ENCODE results near the gene TIMM22.

The TIMM22 gene

GRCh38 chr17:1011760-1012735, 15.1 kb downstream of the TIMM22 start:
- H3K4me3 ChIP-seq (ENCODE audit: control insufficient read depth, low read depth, low read length): no peak overlapping the region
- TF ChIP-seq, protein P1, sequence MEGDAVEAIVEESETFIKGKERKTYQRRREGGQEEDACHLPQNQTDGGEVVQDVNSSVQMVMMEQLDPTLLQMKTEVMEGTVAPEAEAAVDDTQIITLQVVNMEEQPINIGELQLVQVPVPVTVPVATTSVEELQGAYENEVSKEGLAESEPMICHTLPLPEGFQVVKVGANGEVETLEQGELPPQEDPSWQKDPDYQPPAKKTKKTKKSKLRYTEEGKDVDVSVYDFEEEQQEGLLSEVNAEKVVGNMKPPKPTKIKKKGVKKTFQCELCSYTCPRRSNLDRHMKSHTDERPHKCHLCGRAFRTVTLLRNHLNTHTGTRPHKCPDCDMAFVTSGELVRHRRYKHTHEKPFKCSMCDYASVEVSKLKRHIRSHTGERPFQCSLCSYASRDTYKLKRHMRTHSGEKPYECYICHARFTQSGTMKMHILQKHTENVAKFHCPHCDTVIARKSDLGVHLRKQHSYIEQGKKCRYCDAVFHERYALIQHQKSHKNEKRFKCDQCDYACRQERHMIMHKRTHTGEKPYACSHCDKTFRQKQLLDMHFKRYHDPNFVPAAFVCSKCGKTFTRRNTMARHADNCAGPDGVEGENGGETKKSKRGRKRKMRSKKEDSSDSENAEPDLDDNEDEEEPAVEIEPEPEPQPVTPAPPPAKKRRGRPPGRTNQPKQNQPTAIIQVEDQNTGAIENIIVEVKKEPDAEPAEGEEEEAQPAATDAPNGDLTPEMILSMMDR (IDR thresholded peaks at IDR 0.05; ENCODE audit: control insufficient read depth, insufficient read depth, low read depth, low read length, missing control alignments): no peak
- no peak for DNase-seq (ENCODE audit: low read depth)

GRCh38 chr17:1012823-1013728, 16.1 kb downstream of the TIMM22 start:
- no peak for DNase-seq (ENCODE audit: low read depth)
- no peak overlapping the region for H3K4me3 ChIP-seq (ENCODE audit: control insufficient read depth, low read depth, low read length)
- TF ChIP-seq, protein P1 (IDR thresholded peaks at IDR 0.05; ENCODE audit: control insufficient read depth, insufficient read depth, low read depth, low read length, missing control alignments): no peak

GRCh38 chr17:1013729-1014090, 16.8 kb downstream of the TIMM22 start:
- TF ChIP-seq, protein P1 (IDR thresholded peaks at IDR 0.05; ENCODE audit: control insufficient read depth, insufficient read depth, low read depth, low read length, missing control alignments): no peak
- DNase-seq (ENCODE audit: low read depth): no peak
- H3K4me3 ChIP-seq (ENCODE audit: control insufficient read depth, low read depth, low read length): no peak overlapping the region

DNA sequence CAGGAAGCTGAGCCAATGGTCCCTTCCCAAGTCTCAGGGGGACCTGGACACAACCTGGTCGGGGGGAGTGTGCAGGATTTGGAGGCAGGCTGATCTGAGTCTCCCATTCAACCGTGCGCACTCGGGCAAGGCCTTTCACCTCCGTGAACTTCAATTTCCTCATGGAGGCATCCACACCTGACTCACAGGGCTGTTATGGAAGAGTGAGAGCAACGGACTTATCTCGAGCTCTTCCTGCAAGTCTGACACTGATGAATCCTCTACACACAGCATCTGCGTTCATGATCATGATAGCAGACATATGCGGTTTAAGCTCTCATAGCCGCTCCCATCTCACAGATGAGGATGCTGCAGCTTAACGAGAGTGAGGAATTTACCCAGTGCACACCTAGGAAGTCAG, 21.6 kb downstream of the TIMM22 start:
- TF ChIP-seq, protein P1 (IDR thresholded peaks at IDR 0.05; ENCODE audit: control insufficient read depth, insufficient read depth, low read depth, low read length, missing control alignments): no peak
- DNase-seq (ENCODE audit: low read depth): no peak
- no peak overlapping the region for H3K4me3 ChIP-seq (ENCODE audit: control insufficient read depth, low read depth, low read length)

DNA sequence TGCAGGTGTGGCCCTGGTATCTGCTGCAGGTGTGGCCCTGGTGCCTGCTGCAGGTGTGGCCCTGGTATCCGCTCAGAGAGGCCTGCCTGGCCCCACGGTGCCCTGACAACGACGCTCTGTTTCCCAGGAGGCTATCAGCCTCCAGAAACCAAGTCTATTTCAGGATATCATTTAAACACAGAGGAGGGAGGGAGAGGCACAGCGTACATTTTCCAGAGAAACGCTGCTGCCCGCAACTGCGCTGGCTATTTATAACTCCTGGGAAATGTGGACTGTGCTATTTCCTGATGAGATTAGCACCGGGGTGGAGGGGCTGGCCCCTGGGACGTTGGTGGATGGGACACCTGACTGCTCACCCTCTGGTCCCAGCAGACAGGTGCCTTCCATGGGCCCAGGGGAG, 22.5 kb downstream of the TIMM22 start:
- TF ChIP-seq, protein P1 (IDR thresholded peaks at IDR 0.05; ENCODE audit: control insufficient read depth, insufficient read depth, low read depth, low read length, missing control alignments): no peak
- H3K4me3 ChIP-seq (ENCODE audit: control insufficient read depth, low read depth, low read length): no peak overlapping the region
- DNase-seq (ENCODE audit: low read depth): no peak

DNA sequence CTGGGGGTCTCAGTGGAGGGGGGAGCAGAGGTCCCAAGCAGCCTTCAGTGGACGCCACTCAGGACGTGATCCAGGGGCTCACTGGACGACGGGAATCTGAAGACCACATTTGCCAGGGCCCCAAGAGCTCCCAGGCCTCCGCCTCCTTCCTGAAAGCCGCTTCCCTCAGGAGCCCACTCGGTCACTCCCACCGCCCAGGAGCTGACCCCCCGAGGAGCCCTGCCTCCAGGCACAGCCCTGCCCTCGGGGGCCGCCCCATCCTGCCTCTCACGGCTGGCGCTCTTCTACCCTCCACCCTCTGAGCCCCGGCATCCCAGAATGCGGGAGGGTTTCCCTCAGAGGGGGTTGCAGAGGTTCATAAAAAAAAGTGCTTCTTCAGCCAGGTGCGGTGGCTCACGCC, 24.2 kb downstream of the TIMM22 start:
- no peak overlapping the region for H3K4me3 ChIP-seq (ENCODE audit: control insufficient read depth, low read depth, low read length)
- TF ChIP-seq, protein P1 (IDR thresholded peaks at IDR 0.05; ENCODE audit: control insufficient read depth, insufficient read depth, low read depth, low read length, missing control alignments): no peak
- DNase-seq (ENCODE audit: low read depth): no peak

Data from AG09309 (cell line).